AML-193 (cell line): ENCODE results near the gene CNTNAP2.

Source experiments
- DNase-seq, 2 experiments: peaks; one replicate each; lab custom pipeline; 2025; lab: John Stamatoyannopoulos, UW

CNTNAP2 gene

GRCh38 chr7:146606628-146607027 lies 490.0 kb downstream of the CNTNAP2 start:
- DNase-seq: no peak

- no peak for DNase-seq
Measured at GRCh38 chr7:146619641-146620040, 503.0 kb downstream of the CNTNAP2 start.

- no peak for DNase-seq
Measured at GRCh38 chr7:146626912-146627311, 510.3 kb downstream of the CNTNAP2 start.

GRCh38 chr7:146635205-146636032 lies 518.8 kb downstream of the CNTNAP2 start:
- no peak for DNase-seq

- DNase-seq: no peak
Measured at GRCh38 chr7:146636033-146636356, 519.4 kb downstream of the CNTNAP2 start.

- DNase-seq: no peak
Measured at GRCh38 chr7:146636581-146636980, 520.0 kb downstream of the CNTNAP2 start.

- no peak for DNase-seq
Measured at GRCh38 chr7:146639291-146639690, 522.7 kb downstream of the CNTNAP2 start.

GRCh38 chr7:146641491-146641890 lies 524.9 kb downstream of the CNTNAP2 start:
- DNase-seq: no peak

- DNase-seq: no peak
Measured at GRCh38 chr7:146645383-146645976, 528.9 kb downstream of the CNTNAP2 start.

GRCh38 chr7:146647445-146647844 lies 530.8 kb downstream of the CNTNAP2 start:
- no peak for DNase-seq

- DNase-seq: no peak
Measured at GRCh38 chr7:146652176-146652575, 535.6 kb downstream of the CNTNAP2 start.

- DNase-seq: no peak
Measured at GRCh38 chr7:146654048-146654447, 537.4 kb downstream of the CNTNAP2 start.

GRCh38 chr7:146655928-146656797 lies 539.6 kb downstream of the CNTNAP2 start:
- DNase-seq: no peak

- no peak for DNase-seq
Measured at GRCh38 chr7:146656988-146657387, 540.4 kb downstream of the CNTNAP2 start.

- no peak for DNase-seq
Measured at GRCh38 chr7:146658604-146659003, 542.0 kb downstream of the CNTNAP2 start.

GRCh38 chr7:146659732-146660131 lies 543.1 kb downstream of the CNTNAP2 start:
- DNase-seq: no peak

- no peak for DNase-seq
Measured at GRCh38 chr7:146660839-146661238, 544.2 kb downstream of the CNTNAP2 start.

GRCh38 chr7:146661435-146661834 lies 544.8 kb downstream of the CNTNAP2 start:
- no peak for DNase-seq

- no peak for DNase-seq
Measured at GRCh38 chr7:146661929-146662328, 545.3 kb downstream of the CNTNAP2 start.

- no peak for DNase-seq
Measured at GRCh38 chr7:146665023-146665422, 548.4 kb downstream of the CNTNAP2 start.

- no peak for DNase-seq
Measured at GRCh38 chr7:146670532-146670931, 553.9 kb downstream of the CNTNAP2 start.

GRCh38 chr7:146681487-146681886 lies 564.9 kb downstream of the CNTNAP2 start:
- no peak for DNase-seq

GRCh38 chr7:146683439-146683838 lies 566.8 kb downstream of the CNTNAP2 start:
- no peak for DNase-seq
